ENCODE measurements around the gene KCNK5.

The KCNK5 gene

GRCh38 chr6:39260456-39260855 is 31.2 kb upstream of the KCNK5 start:
- no peak for TF ChIP-seq CTCF (IDR thresholded peaks at IDR 0.05; ENCODE audit: low read depth, low read length, missing control alignments)
- no peak overlapping the region for H3K4me3 ChIP-seq (ENCODE audit: low read depth, low read length)
- no peak for DNase-seq (ENCODE audit: low read depth)

- DNase-seq (ENCODE audit: low read depth): no peak
- H3K4me3 ChIP-seq (ENCODE audit: low read depth, low read length): no peak overlapping the region
- TF ChIP-seq CTCF (IDR thresholded peaks at IDR 0.05; ENCODE audit: low read depth, low read length, missing control alignments): no peak
Observed at GRCh38 chr6:39256294-39256940, 27.1 kb upstream of the KCNK5 start.

GRCh38 chr6:39254999-39255535 is 25.8 kb upstream of the KCNK5 start:
- TF ChIP-seq CTCF (IDR thresholded peaks at IDR 0.05; ENCODE audit: low read depth, low read length, missing control alignments): no peak
- no peak for DNase-seq (ENCODE audit: low read depth)
- no peak overlapping the region for H3K4me3 ChIP-seq (ENCODE audit: low read depth, low read length)

- no peak overlapping the region for H3K4me3 ChIP-seq (ENCODE audit: low read depth, low read length)
- no peak for TF ChIP-seq CTCF (IDR thresholded peaks at IDR 0.05; ENCODE audit: low read depth, low read length, missing control alignments)
- no peak for DNase-seq (ENCODE audit: low read depth)
Observed at GRCh38 chr6:39251406-39251805, 22.1 kb upstream of the KCNK5 start.

- DNase-seq (ENCODE audit: low read depth): no peak
- no peak overlapping the region for H3K4me3 ChIP-seq (ENCODE audit: low read depth, low read length)
- no peak for TF ChIP-seq CTCF (IDR thresholded peaks at IDR 0.05; ENCODE audit: low read depth, low read length, missing control alignments)
Observed at GRCh38 chr6:39250507-39250906, 21.2 kb upstream of the KCNK5 start.

GRCh38 chr6:39249278-39249677 is 20.0 kb upstream of the KCNK5 start:
- no peak for TF ChIP-seq CTCF (IDR thresholded peaks at IDR 0.05; ENCODE audit: low read depth, low read length, missing control alignments)
- no peak overlapping the region for H3K4me3 ChIP-seq (ENCODE audit: low read depth, low read length)
- DNase-seq (ENCODE audit: low read depth): no peak

GRCh38 chr6:39247667-39248194 is 18.5 kb upstream of the KCNK5 start:
- H3K4me3 ChIP-seq (ENCODE audit: low read depth, low read length): no peak overlapping the region
- no peak for TF ChIP-seq CTCF (IDR thresholded peaks at IDR 0.05; ENCODE audit: low read depth, low read length, missing control alignments)
- DNase-seq (ENCODE audit: low read depth): no peak

Measured in GM12864 (cell line).